ENCODE results near the gene DNAJC12. TPM values are rescaled to one million over a fixed set of nuclear protein-coding genes. Genes with fewer than 3 reads are reported as not detected.
A peak's percentile ranks its signal among the peaks of the same experiment; 100 is the strongest.

The DNAJC12 gene
- total RNA-seq, 2 experiments from 2014 or later, result 12.8 to 19.4 TPM

DNA sequence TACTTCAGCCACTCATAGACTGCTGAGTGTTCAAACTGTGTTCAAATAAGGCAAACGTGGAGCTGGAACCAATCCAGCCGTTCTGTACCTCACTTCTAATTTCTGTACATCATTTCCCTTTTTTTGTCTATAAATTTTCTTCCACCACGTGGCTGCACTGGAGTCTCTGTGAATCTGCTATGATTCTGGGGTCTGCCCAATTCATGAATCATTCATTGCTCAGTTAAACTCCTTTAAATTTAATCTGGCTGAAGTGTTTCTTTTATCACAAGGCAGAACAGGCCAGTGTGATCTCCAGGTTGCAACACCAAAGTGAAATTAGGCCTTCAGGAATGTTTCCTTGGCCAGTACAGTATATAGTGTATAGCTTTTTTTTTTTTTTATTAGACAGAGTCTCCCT is 53.5 kb downstream of the DNAJC12 start:
- CTCF ChIA-PET (ENCODE audit: unreplicated experiment), result interaction anchor here (0.6 kb wide), 1 partner anchor 12 kb away, joined by 4 read pairs; no protein-coding TSS in a partner anchor
- no peak for TF ChIP-seq EZH2phosphoT487 (IDR thresholded peaks at IDR 0.05; ENCODE audit: borderline replicate concordance, low read depth, low read length)
- peak overlapping the region; percentile 98; the same call in 1 of the 2 replicates for H2AFZ ChIP-seq (ENCODE audit: low read length)
- no peaks in the 10 kb centered on the region for H3K9me3 ChIP-seq (ENCODE audit: low read length)
- peaks cover 62% of the 10 kb centered on the region for H3K4me1 ChIP-seq (ENCODE audit: insufficient read depth, low read length, poor library complexity, severe bottlenecking)
- BruUV-seq (replicated peaks), result no TSS peak
- peak overlapping the region; percentile 58 for H3K27ac ChIP-seq (ENCODE audit: low read depth, low read length, poor library complexity, severe bottlenecking)
- peak overlapping the region; percentile 67 for H3K4me2 ChIP-seq (ENCODE audit: low read length)
- no peaks in the 10 kb centered on the region for H3K79me2 ChIP-seq (ENCODE audit: insufficient read depth, low read depth, low read length)
- POLR2A ChIA-PET, result interaction anchor here (0.6 to 2.6 kb wide), 13 partner anchors 14 to 697 kb away, joined by 3 to 16 read pairs (median 3); partner anchors contain the start of gene HNRNPH3
- no peak for DNase-seq (ENCODE audit: low spot score)
- H3K36me3 ChIP-seq (ENCODE audit: insufficient read depth, low read length), result no peaks in the 10 kb centered on the region
- H3K9me2 ChIP-seq (ENCODE audit: insufficient read depth, low read length), result no peaks in the 10 kb centered on the region
- intact Hi-C loops (cut with micrococcal nuclease; ENCODE audit: unreplicated experiment), result loop anchor here (5.0 kb wide), 2 partner anchors 63 to 477 kb away; no protein-coding TSS in a partner anchor
- H4K20me1 ChIP-seq (ENCODE audit: insufficient read depth, low read length), result no peaks in the 10 kb centered on the region
- H3K4me3 ChIP-seq (ENCODE audit: low read depth, low read length, poor library complexity, severe bottlenecking), result no peak overlapping the region

DNA sequence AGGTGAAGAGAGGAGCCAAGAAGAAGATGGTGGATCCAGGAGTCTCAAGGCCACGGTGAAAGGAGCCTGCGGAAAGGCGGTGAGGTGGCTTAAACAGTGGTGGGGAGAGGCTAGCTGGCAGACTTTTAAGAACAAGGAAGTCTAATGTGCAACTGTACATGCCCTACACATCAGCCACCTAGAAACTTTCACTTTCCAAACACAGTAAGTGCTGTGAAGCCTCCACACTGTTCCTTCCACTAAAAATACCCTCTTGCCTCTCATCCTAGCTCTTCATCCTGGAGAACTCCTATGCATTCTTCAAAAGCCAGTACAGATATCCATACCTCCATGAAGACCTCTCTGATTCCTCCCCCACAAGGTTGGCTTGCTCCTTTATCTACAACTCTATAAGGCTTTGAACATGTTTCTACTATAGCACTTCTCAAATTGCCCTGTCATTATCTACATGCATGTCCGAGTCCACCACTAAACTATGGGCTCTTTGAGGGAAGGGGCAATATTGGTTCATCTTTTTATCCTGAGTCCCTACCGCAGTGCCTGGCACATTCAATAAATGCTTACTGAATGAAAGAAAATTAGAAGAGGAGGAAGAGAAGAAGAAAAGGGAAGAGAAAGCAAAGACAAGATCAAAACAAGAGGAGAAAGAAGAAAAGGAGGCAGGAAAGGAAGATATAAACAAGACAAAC is 54.2 kb downstream of the DNAJC12 start:
- CTCF ChIA-PET (ENCODE audit: unreplicated experiment), result interaction anchor here (0.6 kb wide), 1 partner anchor 11 kb away, joined by 4 read pairs; no protein-coding TSS in a partner anchor
- Histone ChIP-seq H4K20me1 (ENCODE audit: insufficient read depth, low read length) (no peaks in the 10 kb centered on the region), H3K27ac (ENCODE audit: low read depth, low read length, poor library complexity, severe bottlenecking) (peak overlapping the region; percentile 58), H3K9me3 (ENCODE audit: low read length) (no peaks in the 10 kb centered on the region), H2AFZ (ENCODE audit: low read length) (peak overlapping the region; percentile 98), H3K9me2 (ENCODE audit: insufficient read depth, low read length) (no peaks in the 10 kb centered on the region), H3K4me3 (ENCODE audit: low read depth, low read length, poor library complexity, severe bottlenecking) (peak overlapping the region; percentile 36), H3K79me2 (ENCODE audit: insufficient read depth, low read depth, low read length) (no peaks in the 10 kb centered on the region), H3K36me3 (ENCODE audit: insufficient read depth, low read length) (no peaks in the 10 kb centered on the region), H3K4me1 (ENCODE audit: insufficient read depth, low read length, poor library complexity, severe bottlenecking) (peaks cover 67% of the 10 kb centered on the region), H3K4me2 (ENCODE audit: low read length) (peak overlapping the region; percentile 67)
- BruUV-seq (replicated peaks), result no TSS peak
- TF ChIP-seq CTCF (conservative IDR thresholded peaks at IDR 0.05; ENCODE audit: low read length), result no peak
- TF ChIP-seq EZH2phosphoT487 (IDR thresholded peaks at IDR 0.05; ENCODE audit: borderline replicate concordance, low read depth, low read length), result no peak
- DNase-seq (ENCODE audit: low spot score), result peak; percentile 54
- POLR2A ChIA-PET, result interaction anchor here (0.6 to 2.6 kb wide), 10 partner anchors 13 to 697 kb away, joined by 3 to 16 read pairs (median 4); partner anchors contain the start of gene HNRNPH3
- intact Hi-C loops (cut with micrococcal nuclease; ENCODE audit: unreplicated experiment), result loop anchor here (5.0 kb wide), 2 partner anchors 64 to 476 kb away; no protein-coding TSS in a partner anchor

- no peaks in the 10 kb centered on the region for H3K9me2 ChIP-seq (ENCODE audit: insufficient read depth, low read length)
- H3K27ac ChIP-seq (ENCODE audit: low read depth, low read length, poor library complexity, severe bottlenecking), result no peak overlapping the region
- no peak overlapping the region for H3K4me2 ChIP-seq (ENCODE audit: low read length)
- H2AFZ ChIP-seq (ENCODE audit: low read length), result peak overlapping the region; percentile 98; the same call in 1 of the 2 replicates
- H3K9me3 ChIP-seq (ENCODE audit: low read length), result no peaks in the 10 kb centered on the region
- BruUV-seq (replicated peaks), result no TSS peak
- H3K4me1 ChIP-seq (ENCODE audit: insufficient read depth, low read length, poor library complexity, severe bottlenecking), result peaks cover 67% of the 10 kb centered on the region
- intact Hi-C loops (cut with micrococcal nuclease; ENCODE audit: unreplicated experiment), result loop anchor here (5.0 kb wide), 2 partner anchors 65 to 475 kb away; no protein-coding TSS in a partner anchor
- H3K79me2 ChIP-seq (ENCODE audit: insufficient read depth, low read depth, low read length), result no peaks in the 10 kb centered on the region
- no peaks in the 10 kb centered on the region for H4K20me1 ChIP-seq (ENCODE audit: insufficient read depth, low read length)
- no peaks in the 10 kb centered on the region for H3K36me3 ChIP-seq (ENCODE audit: insufficient read depth, low read length)
- TF ChIP-seq EZH2phosphoT487 (IDR thresholded peaks at IDR 0.05; ENCODE audit: borderline replicate concordance, low read depth, low read length) (no peak), CTCF (conservative IDR thresholded peaks at IDR 0.05; ENCODE audit: low read length) (no peak)
- H3K4me3 ChIP-seq (ENCODE audit: low read depth, low read length, poor library complexity, severe bottlenecking), result no peak overlapping the region
- POLR2A ChIA-PET, result interaction anchor here (0.9 to 2.0 kb wide), 5 partner anchors 10 to 118 kb away, joined by 3 to 8 read pairs (median 3); no protein-coding TSS in a partner anchor
- no peak for DNase-seq (ENCODE audit: low spot score)
- CTCF ChIA-PET (ENCODE audit: unreplicated experiment), result no interaction called here
Measured at GRCh38 chr10:67782530-67782929, 55.5 kb downstream of the DNAJC12 start.

Data from OCI-LY7 (cell line).